Anterior cingulate cortex (tissue), 58 donors: ENCODE results near the gene GIGYF1.
"Not testable (repeated sequence)": the region's sequence is repeated elsewhere in the genome, so short reads cannot be mapped to it uniquely, and the experiment has no call there.

Source experiments
- DNase-seq, 58 donors: peaks; one replicate each; lab custom pipeline; 2025; lab: John Stamatoyannopoulos, UW

GIGYF1 gene

GRCh38 chr7:100710452-100710851 is 16.4 kb upstream of the GIGYF1 start:
- DNase-seq, result no peak

DNA sequence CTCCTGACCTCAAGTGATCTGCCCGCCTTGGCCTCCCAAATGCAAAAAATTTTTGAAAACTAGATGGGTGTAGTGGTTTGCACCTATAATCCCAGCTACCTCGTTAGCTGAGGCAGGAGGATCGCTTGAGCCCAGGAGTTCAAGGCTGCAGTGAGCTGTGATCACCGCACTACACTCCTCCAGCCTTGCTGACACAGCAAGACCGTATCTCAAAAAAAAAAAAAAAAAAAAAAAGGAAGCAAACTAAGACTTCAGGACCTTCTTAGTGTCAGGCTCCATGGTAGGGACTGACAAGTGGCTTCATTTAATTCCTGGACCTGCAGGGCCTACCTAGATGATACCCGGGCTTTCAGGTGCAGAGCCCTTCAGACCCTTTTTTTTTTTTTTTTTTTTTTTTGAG is 14.3 kb upstream of the GIGYF1 start:
- DNase-seq, result no peak

DNA sequence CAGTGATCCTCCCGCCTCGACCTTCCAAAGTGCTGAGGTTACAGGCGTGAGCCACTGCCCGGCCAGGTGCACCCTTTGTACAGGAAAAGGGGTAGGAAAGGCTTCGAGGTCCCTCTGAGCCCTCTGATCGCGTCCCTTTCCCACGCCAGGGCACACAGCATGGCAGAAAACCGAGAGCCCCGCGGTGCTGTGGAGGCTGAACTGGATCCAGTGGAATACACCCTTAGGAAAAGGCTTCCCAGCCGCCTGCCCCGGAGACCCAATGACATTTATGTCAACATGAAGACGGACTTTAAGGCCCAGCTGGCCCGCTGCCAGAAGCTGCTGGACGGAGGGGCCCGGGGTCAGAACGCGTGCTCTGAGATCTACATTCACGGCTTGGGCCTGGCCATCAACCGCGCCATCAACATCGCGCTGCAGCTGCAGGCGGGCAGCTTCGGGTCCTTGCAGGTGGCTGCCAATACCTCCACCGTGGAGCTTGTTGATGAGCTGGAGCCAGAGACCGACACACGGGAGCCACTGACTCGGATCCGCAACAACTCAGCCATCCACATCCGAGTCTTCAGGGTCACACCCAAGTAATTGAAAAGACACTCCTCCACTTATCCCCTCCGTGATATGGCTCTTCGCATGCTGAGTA is 12.7 kb upstream of the GIGYF1 start:
- peak in 4 of 58 donors; percentile 16 to 40 (median 28) for DNase-seq

DNA sequence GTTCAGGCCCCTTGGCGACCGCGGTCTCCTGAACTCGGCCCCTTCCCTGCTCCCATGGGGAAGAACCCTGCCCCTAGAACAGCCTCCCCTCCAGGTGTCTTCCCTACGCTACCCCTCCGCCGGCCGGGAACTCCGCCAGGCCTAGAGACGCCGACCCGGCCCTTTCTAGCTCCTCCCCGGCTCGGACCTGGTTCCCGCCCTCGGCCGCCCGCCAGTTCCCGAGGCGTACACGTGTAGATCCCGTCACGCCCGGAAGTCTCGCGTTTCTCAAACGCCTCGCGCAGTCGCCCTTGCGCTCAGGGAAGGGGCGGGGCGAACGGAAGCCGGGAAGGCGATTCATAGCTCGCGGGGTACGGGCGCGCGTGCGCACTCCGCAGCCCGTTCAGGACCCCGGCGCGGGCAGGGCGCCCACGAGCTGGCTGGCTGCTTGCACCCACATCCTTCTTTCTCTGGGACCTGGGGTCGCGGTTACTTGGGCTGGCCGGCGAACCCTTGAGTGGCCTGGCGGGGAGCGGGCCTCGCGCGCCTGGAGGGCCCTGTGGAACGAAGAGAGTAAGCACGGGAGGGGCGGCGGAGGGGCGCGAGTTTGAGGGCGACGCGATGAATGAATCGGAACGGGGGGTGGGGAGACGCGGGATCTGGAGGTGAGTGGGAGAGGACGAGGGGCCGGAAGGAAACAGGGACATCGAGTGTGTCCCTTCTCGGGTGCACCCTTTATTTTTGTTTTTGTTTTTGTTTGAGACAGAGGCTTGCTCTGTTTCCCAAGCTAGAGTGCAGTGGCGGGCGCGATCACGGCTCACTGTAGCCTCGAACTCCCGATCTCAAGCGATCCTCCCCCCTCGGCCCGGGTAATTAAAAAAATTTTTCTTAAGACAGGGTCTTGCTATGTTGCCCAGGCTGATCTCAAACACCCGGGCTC is 12.0 kb upstream of the GIGYF1 start, which contains the start of gene POP7:
TSS of gene POP7 (plus strand) at position 369 of the 919 bp plus-strand sequence. CDS start 710 bp downstream, outside the sequence.
- DNase-seq, result peak; percentile 67 to 99 (median 93)

DNA sequence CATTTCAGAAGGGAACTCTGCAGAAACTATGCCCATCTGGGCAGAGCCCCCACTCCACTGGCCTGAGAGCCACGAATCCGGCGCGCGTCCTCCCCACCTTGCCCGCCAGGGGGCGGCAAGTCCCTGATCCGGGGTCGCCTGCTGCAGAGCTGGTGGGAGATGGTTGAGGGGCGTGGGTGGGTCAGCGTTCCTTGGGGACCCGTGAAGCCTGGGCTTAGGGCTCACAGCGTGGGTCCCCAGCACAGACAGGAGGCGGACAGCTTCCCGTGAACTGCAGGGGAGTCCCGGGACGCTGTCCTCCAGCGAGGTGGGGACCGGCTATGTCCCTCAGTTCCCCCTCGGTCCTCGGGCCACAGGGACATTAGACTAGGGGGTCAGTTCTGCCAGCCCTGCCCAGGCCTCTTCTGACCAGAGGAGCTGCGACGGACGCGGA is 11.3 kb upstream of the GIGYF1 start:
- peak in 56 of 58 donors; percentile 19 to 82 (median 64) for DNase-seq

- DNase-seq, result not testable (repeated sequence)
Measured at GRCh38 chr7:100701089-100701488, 7.0 kb upstream of the GIGYF1 start.

DNA sequence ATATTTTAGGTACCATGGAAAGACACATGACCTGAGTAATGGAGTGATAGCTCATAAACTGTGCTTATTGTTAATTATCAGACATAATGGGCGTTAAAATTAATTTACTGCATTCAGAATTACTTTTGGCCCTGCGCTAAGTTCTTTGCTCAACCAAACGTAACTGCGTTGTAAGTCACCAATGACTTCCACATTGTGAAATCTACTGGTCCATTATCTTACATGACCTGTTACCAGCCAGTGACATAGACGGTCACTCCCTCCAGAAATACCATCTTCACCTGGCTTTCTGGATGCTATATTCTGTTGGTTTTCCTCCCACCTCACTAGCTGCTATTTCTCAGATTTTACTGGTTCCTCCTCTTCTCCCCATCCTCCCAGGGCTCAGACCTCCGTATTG is 5.0 kb upstream of the GIGYF1 start:
- DNase-seq, result no peak

DNA sequence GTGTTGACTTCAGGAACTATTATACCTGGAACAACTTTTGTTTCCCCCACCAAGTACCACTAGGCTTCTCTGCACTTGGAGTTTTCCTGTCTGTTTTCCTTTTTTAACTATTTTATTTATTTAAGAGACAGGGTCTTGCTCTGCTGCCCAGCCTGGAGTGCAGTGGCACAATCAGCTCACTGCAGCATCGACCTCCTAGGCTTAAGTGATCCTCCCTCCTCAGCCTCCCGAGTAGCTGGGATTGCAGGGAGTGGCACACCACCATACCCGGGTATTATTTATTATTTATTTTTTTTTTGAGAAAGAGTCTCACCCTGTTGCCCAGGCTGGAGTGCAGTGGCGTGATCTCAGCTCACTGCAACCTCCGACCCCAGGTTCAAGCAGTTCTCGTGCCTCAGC is 2.1 kb upstream of the GIGYF1 start:
- DNase-seq, result no peak

DNA sequence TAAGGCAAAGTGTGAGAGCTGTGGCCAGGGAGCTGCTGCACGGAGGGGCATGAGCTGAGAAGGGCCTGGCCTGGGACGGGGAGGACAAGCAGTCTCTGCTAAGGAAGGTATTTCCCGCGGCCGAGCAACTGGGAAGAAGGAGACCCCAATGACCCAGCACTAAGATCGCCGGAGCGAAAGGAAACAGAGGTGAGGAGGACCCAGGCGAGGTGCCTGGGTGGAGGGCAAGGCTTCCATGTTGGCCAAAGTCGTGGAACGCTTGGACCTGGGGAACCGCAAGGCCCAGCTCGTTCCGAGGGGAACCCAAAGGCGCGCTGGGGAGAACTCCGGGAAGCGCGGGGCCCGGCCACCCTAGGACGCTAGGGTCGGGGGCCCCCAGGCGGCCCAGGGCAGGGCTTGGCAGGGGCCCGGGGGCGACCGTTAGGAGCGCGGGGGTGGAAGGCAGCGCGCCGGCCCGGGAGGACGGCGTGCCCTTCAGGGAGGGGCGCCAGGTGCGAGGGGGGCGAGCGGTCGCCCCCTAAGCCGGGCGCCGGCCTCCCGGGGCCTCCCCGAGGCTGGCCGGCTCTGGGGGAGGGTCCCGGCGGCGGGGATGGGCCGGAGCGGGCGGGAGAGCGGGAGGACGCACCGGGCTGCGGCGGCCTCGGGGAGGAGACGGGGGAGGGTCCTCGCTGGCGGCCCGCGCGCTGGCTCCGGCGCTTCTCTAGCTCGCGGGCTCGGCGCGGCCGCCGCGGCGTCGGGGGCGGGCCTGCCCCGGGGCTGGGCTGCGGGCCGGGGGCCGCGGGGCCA is 545 bp downstream of the GIGYF1 start:
- DNase-seq, result no peak

DNA sequence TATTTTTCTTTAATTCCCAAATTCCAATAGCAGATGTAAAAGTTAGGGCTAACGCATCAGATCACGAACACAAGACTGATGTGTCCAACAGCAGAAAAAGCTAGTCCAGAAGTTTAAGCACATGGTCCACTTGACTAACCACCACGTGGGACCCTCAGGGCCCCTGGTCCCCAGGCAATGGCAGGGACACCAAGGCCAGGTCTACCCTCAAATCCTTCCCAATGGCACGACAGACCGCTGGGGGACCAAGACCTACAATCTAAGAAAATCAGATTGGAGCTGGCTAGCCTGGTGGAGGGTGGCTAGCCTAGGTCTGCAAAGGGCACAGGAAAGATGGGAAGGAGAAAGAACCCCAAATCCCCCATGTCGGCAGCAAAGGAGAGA is 1.5 kb downstream of the GIGYF1 start:
- no peak for DNase-seq

DNA sequence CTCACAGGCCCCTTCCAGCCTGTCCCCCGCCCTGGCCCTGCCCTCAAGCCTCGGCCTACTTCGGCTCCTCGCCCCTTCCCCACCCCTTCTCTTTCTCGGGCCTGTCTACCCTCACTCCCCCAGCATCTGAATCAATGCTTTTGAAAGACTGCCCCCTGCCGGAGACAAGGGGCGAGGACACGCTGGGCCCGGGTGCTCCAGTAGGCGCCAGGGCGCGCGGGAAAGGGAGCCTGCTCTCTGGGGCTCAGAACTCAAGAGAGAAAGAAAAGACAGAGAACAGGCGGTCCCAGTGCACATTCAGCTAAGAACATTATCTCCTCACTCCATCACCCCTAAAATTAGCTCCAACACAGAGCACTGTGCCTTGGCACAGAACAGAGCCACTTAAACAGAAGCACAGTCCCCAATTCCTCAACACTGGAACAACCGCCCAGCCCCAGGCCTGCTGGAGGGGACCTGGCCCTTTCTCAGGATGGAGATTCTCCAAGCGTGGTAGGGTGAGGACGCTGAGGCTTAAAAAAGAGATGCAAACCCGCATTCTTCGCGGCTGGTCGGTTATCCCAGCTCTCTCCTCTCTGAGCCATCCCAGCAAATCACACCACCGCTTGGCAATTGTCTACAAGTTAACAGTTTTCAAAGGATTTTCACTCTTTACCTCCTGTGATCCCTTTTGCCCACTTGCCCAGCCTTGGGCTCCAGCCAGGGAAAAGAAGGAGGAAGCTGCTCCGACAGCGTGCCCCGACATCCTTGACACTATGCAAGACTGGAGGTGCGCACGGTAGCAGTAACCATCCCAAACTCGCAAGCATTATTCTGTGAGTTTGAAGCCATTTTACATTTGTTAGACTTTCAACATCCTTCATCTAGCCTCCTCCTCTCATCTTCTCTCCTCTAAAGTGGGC is 2.1 kb downstream of the GIGYF1 start:
- DNase-seq, result peak in 55 of 58 donors; percentile 12 to 89 (median 61)

- DNase-seq, result no peak
Measured at GRCh38 chr7:100689230-100690135, 4.6 kb downstream of the GIGYF1 start.

DNA sequence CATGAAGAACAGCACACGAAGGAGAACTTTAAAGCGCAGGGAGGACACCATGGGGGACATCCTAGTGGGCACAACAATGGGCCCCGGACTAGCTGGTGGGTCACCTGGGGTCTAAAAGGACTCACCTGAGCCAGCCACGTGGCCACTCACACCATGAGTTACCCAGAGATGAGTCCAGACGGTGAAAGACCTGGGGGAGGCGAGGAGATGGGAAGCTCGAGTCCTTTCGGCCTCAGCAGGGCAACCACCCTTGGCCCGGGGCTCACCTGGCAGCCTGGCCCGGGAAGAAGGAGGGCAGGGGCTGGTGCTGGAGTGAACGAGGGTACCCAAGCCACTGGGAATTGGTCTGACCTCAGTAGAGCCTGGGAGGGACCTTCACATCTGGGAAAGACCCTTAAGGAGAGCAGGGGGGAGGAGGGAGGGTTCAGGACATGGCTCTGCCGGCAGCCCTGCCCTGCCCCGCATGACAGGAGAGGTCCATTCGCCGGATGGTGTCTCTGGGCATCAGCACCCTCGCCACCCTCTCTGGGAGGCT is 5.7 kb downstream of the GIGYF1 start:
- no peak for DNase-seq

- no peak for DNase-seq
Measured at GRCh38 chr7:100687751-100688300, 6.2 kb downstream of the GIGYF1 start.

DNA sequence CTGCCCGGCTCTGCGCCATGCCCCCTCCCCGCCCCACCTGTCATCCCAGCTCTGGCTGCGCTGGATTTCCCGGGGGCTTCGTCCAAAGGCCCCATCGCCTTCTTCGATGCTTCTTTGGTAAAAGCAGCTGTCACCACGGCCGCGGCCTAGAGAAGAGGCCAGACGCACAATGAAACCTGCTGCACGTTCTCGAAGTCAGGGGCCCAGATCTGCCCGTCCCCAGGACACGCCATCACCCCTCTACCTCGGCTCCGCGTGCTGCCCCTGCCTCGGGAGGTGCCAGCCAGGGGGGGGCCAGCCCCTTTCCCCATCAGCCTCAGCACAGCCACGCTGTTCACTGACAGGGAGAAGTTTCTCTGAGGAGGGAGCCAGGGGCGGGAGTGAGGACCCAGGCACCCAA is 6.8 kb downstream of the GIGYF1 start:
- DNase-seq, result no peak

DNA sequence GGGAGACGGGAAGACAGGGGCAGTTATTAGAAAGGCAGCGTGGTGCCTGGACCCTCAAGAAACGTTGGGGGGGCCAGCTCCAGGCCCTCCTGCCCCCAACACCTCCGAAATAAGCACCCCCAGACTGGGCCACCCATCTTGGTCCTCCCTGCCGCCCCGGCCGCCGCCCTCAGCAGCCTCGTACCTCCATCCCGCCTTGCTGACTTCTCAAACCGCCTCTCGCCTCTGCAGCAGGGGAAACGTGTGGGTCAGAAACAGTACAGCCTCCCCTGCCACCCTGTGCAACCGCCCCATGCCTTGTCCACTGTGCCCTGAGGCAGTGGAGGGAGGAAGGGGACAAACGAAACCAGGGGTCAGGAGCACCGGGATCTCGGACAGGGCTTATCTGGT is 7.2 kb downstream of the GIGYF1 start:
- no peak for DNase-seq

- no peak for DNase-seq
Measured at GRCh38 chr7:100686201-100686821, 7.7 kb downstream of the GIGYF1 start.
